Tibial artery (tissue), 4 donors: ENCODE data around the gene CFAP73.
A peak's percentile ranks its signal among the peaks of the same experiment; 100 is the strongest.

Source experiments
- DNase-seq, 2 donors: peaks; one replicate each; pipeline ENCODE4 v3.0.0-alpha.2; 2019
- H3K27ac ChIP-seq, 2 donors: fragments of 200-600 bp; sonication (generic) in 1 of 2; 1 replicate in 1 of 2; 2 replicates in 1 of 2; pipeline ENCODE4 v1.5.1; 2018 to 2019; ENCODE audit warnings: mild to moderate bottlenecking in 1 of 2
- H3K27me3 ChIP-seq, 2 donors: fragments of 200-600 bp; sonication (generic) in 1 of 2; one replicate each; pipeline versions ENCODE4 v1.5.1 to v1.6.0; 2016 to 2019
- H3K36me3 ChIP-seq, 3 donors: fragments of 200-600 bp; sonication (generic) in 2 of 3; one replicate each; pipeline ENCODE4 v1.5.1; 2016 to 2019; ENCODE audit warnings: mild to moderate bottlenecking in 2 of 3
- H3K4me1 ChIP-seq, 4 donors: fragments of 200-600 bp; sonication (generic) in 2 of 4; 1 replicate in 3 of 4; 2 replicates in 1 of 4; pipeline ENCODE4 v1.5.1; 2016 to 2019
- H3K4me3 ChIP-seq, 2 donors: fragments of 200-600 bp; sonication (generic) in 1 of 2; 1 replicate in 1 of 2; 2 replicates in 1 of 2; pipeline ENCODE4 v1.5.1; 2018 to 2019; ENCODE audit warnings: mild to moderate bottlenecking in 2 of 2
- H3K9me3 ChIP-seq, 3 donors: fragments of 200-600 bp; sonication (generic) in 1 of 3; one replicate each; pipeline ENCODE4 v1.5.1; 2016 to 2019
- intact Hi-C: fragments of 100-400 bp; cut with DNase I; formaldehyde crosslinking; loops from one replicate; pipeline ENCODE4 v1.15.0; 2023; ENCODE audit warnings: low total_unique reads
- TF ChIP-seq, protein P1 (sequence below), 2 experiments: fragments of 200-600 bp in 1 of 2; fragments of 450-650 bp in 1 of 2; IDR thresholded peaks; one replicate each; pipeline ENCODE4 v1.5.1; 2017 to 2019; ENCODE audit warnings: antibody characterized with exemption in 2 of 2, mild to moderate bottlenecking in 1 of 2, moderate library complexity in 1 of 2

Gene CFAP73

DNA sequence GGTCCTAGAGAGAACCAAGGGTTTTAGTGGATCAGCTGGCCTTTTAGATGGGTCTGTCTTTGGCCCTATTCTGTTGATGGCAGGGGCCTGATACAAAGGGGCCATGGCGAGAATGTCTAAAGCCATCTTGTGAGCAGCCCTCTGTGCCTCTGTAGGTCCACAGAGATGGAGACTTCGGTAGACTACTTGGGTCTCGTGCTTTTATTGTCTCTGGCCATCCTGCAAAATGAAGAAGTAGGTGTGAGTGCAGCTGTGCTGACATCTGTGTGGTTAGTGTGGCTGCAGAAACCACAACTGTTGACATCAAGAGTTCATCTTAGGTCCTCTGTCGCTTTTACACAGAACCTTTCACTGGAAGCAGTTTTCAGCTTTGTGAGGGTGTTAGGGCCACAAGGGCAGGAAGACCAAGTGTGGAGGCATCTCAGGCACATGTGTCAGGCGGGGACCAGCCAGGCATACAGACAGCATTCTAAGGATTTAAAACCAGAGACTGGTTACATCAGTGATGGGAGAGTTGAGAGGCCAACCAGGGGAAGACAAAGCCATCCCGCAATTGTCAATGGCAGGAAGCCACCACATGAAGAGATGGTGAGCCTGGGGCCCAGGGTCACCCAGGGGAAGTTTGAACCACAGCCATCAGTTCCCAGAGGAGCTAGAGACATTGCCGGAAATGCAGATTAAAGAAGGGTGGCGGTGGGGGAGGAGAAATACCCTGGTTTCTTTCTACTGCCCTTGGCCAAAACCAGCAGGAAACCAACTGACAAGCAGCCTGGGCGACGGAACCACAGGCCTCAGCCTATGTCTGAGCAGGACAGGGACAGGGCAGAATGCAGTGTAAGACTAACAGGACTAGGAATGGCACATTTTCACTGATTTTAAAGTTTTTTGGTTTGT is 58.8 kb downstream of the CFAP73 start:
- Histone ChIP-seq H3K27ac (peak overlapping the region; percentile 13 to 19), H3K4me3 (no peak overlapping the region), H3K36me3 (peaks cover 0 to 4% (median 0%) of the 10 kb centered on the region in 3 donors), H3K4me1 (peaks cover 0 to 10% (median 1%) of the 10 kb centered on the region in 4 donors), H3K27me3 (no peaks in the 10 kb centered on the region), H3K9me3 (no peaks in the 10 kb centered on the region)
- intact Hi-C loops: no loop called here
- peak in 1 of 2 donors; percentile 52 for DNase-seq
- TF ChIP-seq, protein P1, sequence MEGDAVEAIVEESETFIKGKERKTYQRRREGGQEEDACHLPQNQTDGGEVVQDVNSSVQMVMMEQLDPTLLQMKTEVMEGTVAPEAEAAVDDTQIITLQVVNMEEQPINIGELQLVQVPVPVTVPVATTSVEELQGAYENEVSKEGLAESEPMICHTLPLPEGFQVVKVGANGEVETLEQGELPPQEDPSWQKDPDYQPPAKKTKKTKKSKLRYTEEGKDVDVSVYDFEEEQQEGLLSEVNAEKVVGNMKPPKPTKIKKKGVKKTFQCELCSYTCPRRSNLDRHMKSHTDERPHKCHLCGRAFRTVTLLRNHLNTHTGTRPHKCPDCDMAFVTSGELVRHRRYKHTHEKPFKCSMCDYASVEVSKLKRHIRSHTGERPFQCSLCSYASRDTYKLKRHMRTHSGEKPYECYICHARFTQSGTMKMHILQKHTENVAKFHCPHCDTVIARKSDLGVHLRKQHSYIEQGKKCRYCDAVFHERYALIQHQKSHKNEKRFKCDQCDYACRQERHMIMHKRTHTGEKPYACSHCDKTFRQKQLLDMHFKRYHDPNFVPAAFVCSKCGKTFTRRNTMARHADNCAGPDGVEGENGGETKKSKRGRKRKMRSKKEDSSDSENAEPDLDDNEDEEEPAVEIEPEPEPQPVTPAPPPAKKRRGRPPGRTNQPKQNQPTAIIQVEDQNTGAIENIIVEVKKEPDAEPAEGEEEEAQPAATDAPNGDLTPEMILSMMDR (IDR thresholded peaks at IDR 0.05): no peak
